Ishikawa (cell line): ENCODE results near the gene BCAP31.

ENCODE experiments used
- CEBPB ChIP-seq: IDR thresholded peaks from 2 replicates; pipeline ENCODE4 v1.6.1; 2012
- CREB1 ChIP-seq: IDR thresholded peaks from 2 replicates; pipeline ENCODE4 v1.6.1; 2012; ENCODE audit warnings: low read depth
- EGR1 ChIP-seq: IDR thresholded peaks from 2 replicates; pipeline ENCODE4 v1.6.1; 2012
- EP300 ChIP-seq: IDR thresholded peaks from 2 replicates; pipeline ENCODE4 v1.6.1; 2012; ENCODE audit warnings: borderline replicate concordance
- FOXM1 ChIP-seq: IDR thresholded peaks from 2 replicates; pipeline ENCODE4 v1.6.1; 2012; ENCODE audit warnings: low read depth, borderline replicate concordance
- NFIC ChIP-seq: IDR thresholded peaks from 2 replicates; pipeline ENCODE4 v1.6.1; 2012
- RAD21 ChIP-seq: IDR thresholded peaks from 2 replicates; pipeline ENCODE4 v1.6.1; 2012; ENCODE audit warnings: low read depth
- REST ChIP-seq: IDR thresholded peaks from 2 replicates; pipeline ENCODE4 v1.6.1; 2012; ENCODE audit warnings: low read depth, mild to moderate bottlenecking
- TAF1 ChIP-seq: IDR thresholded peaks from 2 replicates; pipeline ENCODE4 v1.6.1; 2012; ENCODE audit warnings: low read depth, mild to moderate bottlenecking
- TCF12 ChIP-seq: IDR thresholded peaks from 2 replicates; pipeline ENCODE4 v1.6.1; 2012; ENCODE audit warnings: low read depth
- TEAD4 ChIP-seq: IDR thresholded peaks from 2 replicates; pipeline ENCODE4 v1.6.1; 2012
- YY1 ChIP-seq: IDR thresholded peaks from 2 replicates; pipeline ENCODE4 v1.6.1; 2012; ENCODE audit warnings: low read depth
- ZBTB7A ChIP-seq: IDR thresholded peaks from 2 replicates; pipeline ENCODE4 v1.6.1; 2012; ENCODE audit warnings: low read depth
- TF ChIP-seq, protein P1 (sequence below): IDR thresholded peaks from 2 replicates; pipeline ENCODE4 v1.6.1; 2012
- TF ChIP-seq, protein P2 (sequence below): IDR thresholded peaks from 2 replicates; pipeline ENCODE4 v1.6.1; 2012

Gene BCAP31

GRCh38 chrX:153769865-153770600, 45.8 kb upstream of the BCAP31 start:
- no peak for TF ChIP-seq REST
- no peak for TF ChIP-seq NFIC
- TF ChIP-seq TAF1: no peak
- TF ChIP-seq, protein P1, sequence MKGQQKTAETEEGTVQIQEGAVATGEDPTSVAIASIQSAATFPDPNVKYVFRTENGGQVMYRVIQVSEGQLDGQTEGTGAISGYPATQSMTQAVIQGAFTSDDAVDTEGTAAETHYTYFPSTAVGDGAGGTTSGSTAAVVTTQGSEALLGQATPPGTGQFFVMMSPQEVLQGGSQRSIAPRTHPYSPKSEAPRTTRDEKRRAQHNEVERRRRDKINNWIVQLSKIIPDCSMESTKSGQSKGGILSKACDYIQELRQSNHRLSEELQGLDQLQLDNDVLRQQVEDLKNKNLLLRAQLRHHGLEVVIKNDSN: no peak

- TF ChIP-seq, protein P2, sequence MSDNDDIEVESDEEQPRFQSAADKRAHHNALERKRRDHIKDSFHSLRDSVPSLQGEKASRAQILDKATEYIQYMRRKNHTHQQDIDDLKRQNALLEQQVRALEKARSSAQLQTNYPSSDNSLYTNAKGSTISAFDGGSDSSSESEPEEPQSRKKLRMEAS: no peak
- TF ChIP-seq TAF1: no peak
- TF ChIP-seq RAD21: no peak
- no peak for TF ChIP-seq EP300
- no peak for TF ChIP-seq ZBTB7A
- TF ChIP-seq TCF12: no peak
- TF ChIP-seq CEBPB: no peak
- TF ChIP-seq NFIC: no peak
- TF ChIP-seq REST: no peak
- no peak for TF ChIP-seq CREB1
- TF ChIP-seq FOXM1: no peak
- no peak for TF ChIP-seq EGR1
- TF ChIP-seq YY1: no peak
- TF ChIP-seq, protein P1: no peak
- no peak for TF ChIP-seq TEAD4
Observed at GRCh38 chrX:153769158-153769864, 45.1 kb upstream of the BCAP31 start.

DNA sequence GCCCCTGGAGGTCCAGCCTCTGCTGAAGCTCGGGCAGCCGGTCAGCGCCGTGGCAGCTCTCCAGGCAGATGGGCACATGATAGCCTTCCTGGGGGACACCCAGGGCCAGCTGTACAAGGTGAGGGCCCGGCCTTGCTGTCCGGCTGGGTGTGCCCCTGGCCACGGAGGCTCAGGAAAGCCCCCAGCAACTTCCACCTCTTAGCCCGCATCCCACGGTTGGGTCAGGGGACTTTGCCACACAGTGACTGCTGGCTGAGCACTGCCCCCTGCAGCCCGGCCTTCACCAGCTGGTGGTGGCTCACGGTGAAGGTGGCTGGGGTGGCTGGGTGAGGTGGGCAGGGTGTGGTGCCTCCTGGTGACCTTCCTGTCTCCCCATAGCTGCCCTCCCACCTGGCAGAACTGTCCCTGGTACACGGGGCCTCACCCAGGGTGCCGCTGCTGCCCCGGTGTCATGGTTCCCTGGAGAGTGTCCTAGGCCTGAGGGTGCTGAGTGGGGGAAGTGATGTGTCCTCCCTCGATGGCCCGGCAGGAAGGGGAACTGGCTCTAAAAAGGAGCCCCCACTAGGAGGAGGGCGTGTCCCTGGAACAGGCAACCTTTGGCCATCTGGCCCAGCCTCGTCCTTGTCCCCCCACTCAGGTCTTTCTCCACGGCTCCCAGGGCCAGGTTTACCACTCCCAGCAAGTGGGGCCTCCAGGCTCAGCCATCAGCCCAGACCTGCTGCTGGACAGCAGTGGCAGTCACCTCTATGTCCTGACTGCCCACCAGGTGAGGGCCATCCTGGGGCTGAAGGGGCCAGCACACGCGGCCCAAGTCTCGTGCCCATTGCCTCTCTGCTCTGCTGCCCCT, 44.3 kb upstream of the BCAP31 start:
- TF ChIP-seq RAD21 (no peak; the same call in 1 of the 2 replicates), NFIC (no peak), YY1 (no peak), FOXM1 (no peak), CEBPB (no peak), TAF1 (no peak), EP300 (no peak), REST (no peak), EGR1 (no peak), TCF12 (no peak), CREB1 (no peak), TEAD4 (no peak), ZBTB7A (no peak)
- TF ChIP-seq, protein P1: no peak
- TF ChIP-seq, protein P2: no peak
